GM12864 (cell line): ENCODE results near the gene SEBOX.

ENCODE experiments used
- DNase-seq: peaks from one replicate; pipeline ENCODE4 v3.0.0-alpha.2; 2011; ENCODE audit warnings: low read depth
- H3K4me3 ChIP-seq: 2 replicates; pipeline ENCODE4 v1.5.1; 2011; ENCODE audit warnings: mild to moderate bottlenecking, low read depth, low read length, control low read depth
- CTCF ChIP-seq: IDR thresholded peaks from 2 replicates; pipeline ENCODE4 v1.5.1; 2011; ENCODE audit warnings: low read depth, mild to moderate bottlenecking, moderate library complexity, low read length, control low read depth, inconsistent platforms; ENCODE audit errors: missing control alignments

SEBOX gene

DNA sequence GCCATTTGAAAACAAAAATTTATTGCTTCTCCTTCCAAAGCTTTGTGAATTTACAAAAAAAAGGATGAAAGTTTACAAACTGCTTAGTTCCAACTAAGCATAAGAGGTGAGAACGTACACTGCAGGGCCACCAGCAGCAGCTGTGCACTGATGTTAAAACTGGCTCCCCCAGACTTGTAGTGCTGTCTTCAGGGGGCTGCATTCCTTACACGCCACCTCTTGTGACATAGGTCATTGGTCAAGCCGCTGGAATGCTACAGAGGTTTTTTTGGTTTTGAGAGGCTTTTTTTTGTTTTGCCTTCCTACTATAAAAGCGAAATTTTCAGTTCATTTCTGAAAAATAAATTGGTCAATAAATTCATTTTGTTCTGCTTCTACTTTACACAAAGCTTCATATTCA, 36.7 kb downstream of the SEBOX start:
- no peak for DNase-seq

GRCh38 chr17:28327709-28328108, 37.3 kb downstream of the SEBOX start:
- no peak for DNase-seq

More for the DNA sequence above, 36.7 kb downstream of the SEBOX start:
- no peak for TF ChIP-seq CTCF
- H3K4me3 ChIP-seq = no peak overlapping the region

GRCh38 chr17:28327031-28327607, 37.9 kb downstream of the SEBOX start:
- peak; percentile 64 for DNase-seq
- H3K4me3 ChIP-seq = no peak overlapping the region
- no peak for TF ChIP-seq CTCF

More at GRCh38 chr17:28327709-28328108, 37.3 kb downstream of the SEBOX start:
- no peak for TF ChIP-seq CTCF
- H3K4me3 ChIP-seq = no peak overlapping the region

GRCh38 chr17:28326114-28326513, 38.9 kb downstream of the SEBOX start:
- no peak for TF ChIP-seq CTCF
- H3K4me3 ChIP-seq = no peak overlapping the region
- DNase-seq = no peak

DNA sequence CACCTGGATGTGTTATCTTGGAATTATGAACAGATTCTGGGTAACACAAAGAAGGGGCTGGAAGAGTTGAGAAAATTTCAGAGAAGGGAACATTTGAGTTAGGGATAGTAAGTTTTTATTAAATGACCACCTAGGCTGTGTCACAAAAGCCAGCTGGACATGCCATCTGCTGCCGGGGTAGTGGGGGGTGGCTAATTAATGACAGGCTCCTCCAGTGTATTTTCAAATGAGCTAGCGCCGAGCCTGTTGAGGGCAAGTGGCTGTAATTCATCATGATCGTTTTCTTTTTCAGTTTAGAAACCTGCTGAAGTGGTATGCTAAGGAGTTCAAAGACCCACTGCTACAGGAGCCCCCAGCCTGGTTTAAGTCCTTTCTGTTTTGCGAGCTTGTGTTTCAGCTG, 39.8 kb downstream of the SEBOX start:
- no peak overlapping the region for H3K4me3 ChIP-seq
- TF ChIP-seq CTCF = no peak
- no peak for DNase-seq

DNA sequence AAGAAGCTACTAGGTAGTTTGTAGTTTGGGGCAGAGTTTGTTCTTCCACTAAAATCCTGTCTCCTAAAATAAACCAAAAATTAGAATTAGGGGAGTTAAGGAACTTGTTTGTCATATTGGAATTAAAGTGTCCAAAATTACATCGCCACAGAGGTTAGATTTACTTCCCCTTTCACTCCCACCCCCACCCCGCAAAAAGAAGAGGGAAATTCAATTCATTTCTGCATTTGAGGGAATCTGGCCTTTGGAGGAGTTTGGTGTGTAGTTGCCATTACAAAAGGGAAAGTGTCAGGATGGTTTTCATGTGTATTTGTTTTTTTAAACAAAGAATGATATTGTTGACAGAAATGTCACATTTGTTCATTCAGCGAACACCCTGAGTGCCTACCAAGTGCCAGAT, 40.2 kb downstream of the SEBOX start:
- H3K4me3 ChIP-seq = no peak overlapping the region
- DNase-seq = no peak
- no peak for TF ChIP-seq CTCF

DNA sequence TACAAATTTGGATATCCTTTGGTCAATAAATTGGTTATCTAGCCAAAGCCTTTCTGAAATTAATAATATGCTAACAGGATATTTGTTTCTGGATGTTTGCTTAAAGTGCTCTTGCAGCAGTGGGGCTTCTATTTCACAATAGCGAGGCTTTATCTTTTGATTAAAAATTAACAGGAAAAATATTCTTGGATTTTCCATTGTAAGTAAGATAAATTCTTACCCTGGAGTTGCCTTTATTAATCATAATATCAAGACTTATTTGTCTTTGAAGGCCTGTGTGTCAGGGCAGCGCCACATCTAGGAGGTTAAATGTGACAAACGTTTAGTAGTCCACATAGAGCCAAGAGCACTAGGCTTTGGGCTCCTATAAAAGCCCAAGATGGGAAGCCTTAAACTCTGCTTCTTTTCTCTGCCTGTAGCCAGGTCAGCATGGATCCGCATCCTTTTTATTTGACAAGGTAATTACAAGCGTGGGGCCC, 40.7 kb downstream of the SEBOX start:
- H3K4me3 ChIP-seq = no peak overlapping the region
- TF ChIP-seq CTCF = no peak
- DNase-seq = no peak
